HPDE6-E6E7 (cell line): ENCODE measurements around the gene MARCHF10.
"Not testable (repeated sequence)": the region's sequence is repeated elsewhere in the genome, so short reads cannot be mapped to it uniquely, and the experiment has no call there.

ENCODE experiments used
- DNase-seq: peaks from one replicate; pipeline ENCODE4 v3.0.0; 2011; ENCODE audit warnings: missing footprints; ENCODE audit errors: extremely low spot score

The MARCHF10 gene

GRCh38 chr17:62786646-62787045 is 21.5 kb downstream of the MARCHF10 start:
- no peak for DNase-seq

DNA sequence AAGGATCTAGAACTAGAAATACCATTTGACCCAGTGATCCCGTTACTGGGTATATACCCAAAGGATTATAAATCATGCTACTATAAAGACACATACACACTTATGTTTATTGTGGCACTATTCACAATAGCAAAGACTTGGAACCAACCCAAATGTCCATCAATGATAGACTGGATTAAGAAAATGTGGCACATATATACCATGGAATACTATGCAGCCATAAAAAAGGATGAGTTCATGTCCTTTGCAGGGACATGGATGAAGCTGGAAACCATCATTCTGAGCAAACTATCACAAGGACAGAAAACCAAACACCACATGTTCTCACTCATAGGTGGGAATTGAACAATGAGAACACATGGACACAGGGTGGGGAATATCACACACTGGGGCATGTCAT is 22.1 kb downstream of the MARCHF10 start:
- not testable (repeated sequence) for DNase-seq

DNA sequence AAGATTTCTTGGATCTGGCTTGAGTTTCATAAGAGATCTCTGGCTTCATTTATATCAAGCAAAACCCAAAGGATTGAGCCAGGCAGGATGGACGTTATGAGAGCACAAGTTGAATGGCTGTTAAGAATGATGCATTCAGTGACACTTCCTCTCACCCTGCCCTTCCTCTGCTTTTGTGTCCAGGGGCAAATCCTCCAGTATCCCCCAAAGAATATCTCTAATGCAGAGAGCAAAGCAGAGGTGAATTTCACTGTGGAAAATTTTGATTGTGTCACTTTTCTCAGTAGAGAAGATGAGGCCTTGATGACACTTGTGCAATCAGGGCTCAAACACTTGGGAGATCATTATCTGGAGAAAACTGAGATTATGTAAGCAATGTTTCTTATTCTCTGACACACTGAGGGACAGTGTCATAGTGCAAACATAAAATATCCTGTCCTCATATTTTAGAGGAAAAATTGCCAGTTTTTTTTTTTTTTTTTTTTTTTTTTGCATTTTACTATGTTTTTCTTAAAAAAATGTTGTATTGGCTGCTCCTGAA is 25.3 kb downstream of the MARCHF10 start:
- DNase-seq = no peak

DNA sequence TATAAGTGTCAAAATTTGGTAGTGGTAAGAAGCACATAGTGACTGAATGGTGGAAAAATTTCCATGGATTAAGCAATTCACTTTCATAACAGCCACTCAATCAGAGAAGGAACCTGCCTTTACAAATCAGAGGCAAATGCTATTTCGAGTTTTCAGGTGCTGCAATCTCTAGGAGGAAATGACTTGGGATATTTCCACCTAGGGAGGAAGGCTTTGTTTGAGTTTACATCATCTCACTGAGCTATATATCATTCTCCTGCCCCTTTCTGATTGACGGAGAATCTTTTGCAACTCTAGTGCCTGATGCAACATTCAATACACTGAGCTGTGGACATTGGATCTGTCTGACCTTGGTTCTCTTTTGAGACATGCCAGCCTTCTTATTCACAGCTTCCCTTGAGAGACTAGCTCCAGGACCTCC is 26.3 kb downstream of the MARCHF10 start:
- DNase-seq = peak; percentile 58

DNA sequence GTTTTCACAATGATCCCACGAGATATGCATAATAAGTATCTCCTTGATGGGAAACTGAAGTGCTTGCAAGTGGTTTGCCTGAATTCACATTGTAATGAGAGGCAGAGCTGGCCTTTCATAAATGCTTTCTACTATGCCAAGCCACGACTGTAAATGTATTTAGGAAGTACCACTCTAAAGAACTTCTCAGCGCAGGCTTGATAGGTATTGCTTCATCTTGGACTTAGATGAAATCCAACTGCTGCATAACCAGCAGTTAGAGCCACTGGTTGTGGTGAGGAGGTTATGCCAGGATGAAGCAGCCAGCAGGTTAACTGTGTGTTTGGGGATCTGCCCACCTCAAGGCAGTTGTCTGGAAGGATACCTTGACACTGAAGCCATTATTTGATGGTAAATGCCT is 26.8 kb downstream of the MARCHF10 start:
- no peak for DNase-seq

- no peak for DNase-seq
Observed at GRCh38 chr17:62780951-62781350, 27.2 kb downstream of the MARCHF10 start.

DNA sequence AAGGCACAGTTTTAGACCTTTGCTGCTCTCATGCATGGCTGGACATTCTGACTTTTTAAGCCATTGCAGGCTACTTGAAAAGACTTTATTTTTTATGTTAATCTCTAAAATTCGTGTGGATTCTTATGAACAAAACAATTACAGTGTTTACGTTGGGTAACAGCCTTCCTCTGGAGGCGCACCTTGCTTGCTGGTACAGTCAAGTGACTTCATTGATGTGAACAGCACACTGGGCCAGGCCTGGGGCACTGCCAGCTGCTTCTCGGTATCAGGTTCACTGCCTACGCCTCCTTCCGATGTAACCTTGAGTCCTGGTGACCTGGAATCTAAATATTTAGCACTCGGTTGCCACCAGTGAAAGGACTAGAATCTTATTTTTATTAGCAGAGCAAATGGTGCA is 27.8 kb downstream of the MARCHF10 start:
- no peak for DNase-seq

GRCh38 chr17:62778990-62779681 is 29.0 kb downstream of the MARCHF10 start:
- peak; percentile 91 for DNase-seq

DNA sequence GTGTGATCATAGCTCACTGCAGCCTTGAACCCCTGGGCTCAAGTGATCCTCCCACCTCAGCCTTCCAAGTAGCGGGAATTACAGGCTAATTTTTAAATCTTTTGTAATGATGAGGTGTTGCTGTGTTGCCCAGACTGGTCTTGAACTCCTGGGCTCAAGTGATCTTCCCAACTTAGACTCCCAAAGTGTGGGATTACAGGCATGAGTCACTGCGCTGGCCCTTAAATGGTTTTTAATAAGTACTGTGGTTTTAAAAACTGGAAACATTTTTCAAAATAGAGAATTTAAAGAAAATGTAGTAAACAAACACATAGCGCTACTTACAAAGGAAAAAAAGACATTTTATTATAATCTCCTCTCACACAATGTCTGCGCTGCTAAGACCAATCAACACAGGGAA is 32.2 kb downstream of the MARCHF10 start:
- no peak for DNase-seq

DNA sequence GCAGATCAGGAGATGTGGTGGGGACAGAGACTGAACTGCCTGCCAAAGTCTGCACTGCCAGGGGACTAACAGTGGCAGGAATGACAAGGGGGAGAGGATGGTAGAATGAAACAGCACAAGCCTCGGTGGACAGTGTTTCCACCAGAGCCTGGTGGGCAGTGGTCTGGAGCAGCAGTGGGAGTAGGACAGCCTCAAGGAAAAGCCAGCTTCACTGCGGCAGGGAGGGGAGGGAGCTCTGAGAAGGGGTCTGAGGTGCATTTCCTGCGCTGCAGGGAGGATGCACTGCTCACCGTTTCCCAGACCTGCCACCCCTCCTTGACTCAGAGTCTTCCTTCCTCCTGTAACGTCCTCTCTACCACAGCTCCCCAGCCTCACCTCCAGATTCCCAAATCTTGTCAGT is 33.8 kb downstream of the MARCHF10 start:
- DNase-seq = no peak

DNA sequence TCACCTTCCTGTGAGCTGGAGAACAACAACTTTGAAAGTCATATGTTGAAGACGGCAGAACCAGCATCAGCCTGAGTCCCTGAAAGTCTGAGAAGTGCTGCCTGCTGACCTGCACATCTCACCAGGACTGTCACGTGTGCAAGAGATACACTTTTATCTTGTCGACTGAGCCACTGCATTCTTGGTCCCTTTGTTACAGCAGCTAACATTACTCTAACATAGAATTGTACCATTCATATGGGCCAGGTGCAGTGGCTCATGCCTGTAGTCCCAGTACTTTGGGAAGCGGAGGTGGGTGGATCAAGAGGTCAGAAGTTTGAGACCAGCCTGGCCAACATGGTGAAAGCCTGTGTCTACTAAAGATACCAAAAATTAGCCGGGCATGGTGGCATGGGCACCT is 40.1 kb downstream of the MARCHF10 start:
- no peak for DNase-seq

- no peak for DNase-seq
Observed at GRCh38 chr17:62765351-62765750, 42.8 kb downstream of the MARCHF10 start.

GRCh38 chr17:62763891-62764600 is 44.1 kb downstream of the MARCHF10 start:
- no peak for DNase-seq

DNA sequence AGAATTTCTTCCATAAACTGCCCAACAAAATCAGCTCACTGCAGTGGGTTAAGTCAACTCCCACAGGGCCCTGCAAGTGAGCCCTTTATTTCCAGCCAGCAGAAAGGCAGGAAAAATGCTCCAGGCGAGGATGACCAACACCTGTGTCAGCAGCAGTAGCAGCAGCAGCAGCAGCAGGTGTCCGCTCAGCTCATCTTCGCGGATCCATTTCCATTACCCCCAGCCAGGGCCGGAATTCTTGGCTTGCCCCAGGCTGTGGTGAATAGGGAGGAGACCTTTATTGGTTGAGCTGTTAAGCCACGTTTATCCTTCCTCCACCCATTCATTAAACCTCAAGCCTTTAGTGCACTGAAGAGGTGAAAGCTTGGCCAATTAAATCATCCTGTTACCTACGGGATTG is 46.2 kb downstream of the MARCHF10 start:
- peak; percentile 94 for DNase-seq

- no peak for DNase-seq
Observed at GRCh38 chr17:62760945-62761267, 47.2 kb downstream of the MARCHF10 start.

- no peak for DNase-seq
Observed at GRCh38 chr17:62760059-62760944, 47.8 kb downstream of the MARCHF10 start.

DNA sequence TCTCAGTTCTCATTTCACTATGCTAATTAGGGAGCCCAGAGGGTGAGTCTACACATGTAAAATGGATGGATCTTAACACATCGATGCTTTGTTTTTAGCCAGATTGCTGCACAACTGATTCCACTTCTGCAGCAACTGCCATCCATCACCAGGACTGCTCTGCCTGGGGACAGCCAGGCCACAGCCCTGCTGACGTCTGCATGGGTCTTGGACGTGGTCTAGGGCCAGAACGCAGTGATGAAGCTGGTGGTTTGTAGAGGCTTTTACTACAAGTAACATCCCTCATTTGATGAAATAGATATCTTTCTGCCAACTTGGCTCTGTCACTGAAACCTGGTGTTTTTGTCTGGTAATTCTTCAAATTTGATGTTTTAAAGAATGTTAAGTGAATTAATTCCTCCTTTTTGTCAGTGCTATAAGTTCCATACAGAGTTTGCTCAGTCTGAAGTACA is 50.6 kb downstream of the MARCHF10 start:
- DNase-seq = no peak

- no peak for DNase-seq
Observed at GRCh38 chr17:62756198-62756597, 51.9 kb downstream of the MARCHF10 start.

GRCh38 chr17:62755141-62755851 is 52.8 kb downstream of the MARCHF10 start:
- no peak for DNase-seq

GRCh38 chr17:62754631-62755030 is 53.5 kb downstream of the MARCHF10 start:
- DNase-seq = no peak

DNA sequence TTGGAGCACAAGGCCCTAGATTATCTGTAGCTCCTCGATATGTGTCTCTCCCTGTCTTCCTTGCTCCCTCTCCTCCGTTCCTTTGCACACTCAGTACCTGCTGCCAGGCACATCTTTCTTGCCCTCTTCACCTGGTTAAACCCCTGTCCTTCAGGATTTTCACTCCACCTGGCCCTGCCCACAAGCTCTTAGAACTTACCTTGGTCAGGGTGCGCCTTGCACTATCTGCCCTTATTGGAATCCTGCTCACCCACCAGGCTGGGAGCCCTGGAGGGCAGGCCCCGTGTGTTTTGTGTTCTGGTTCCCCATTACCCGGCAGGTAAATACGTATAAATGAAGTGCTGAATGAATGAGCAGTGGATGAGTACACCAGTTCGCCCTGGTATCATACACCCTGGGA is 54.6 kb downstream of the MARCHF10 start:
- DNase-seq = no peak
